Anterior cingulate cortex (tissue), 58 donors: ENCODE data around the gene LAG3.
A peak's percentile ranks its signal among the peaks of the same experiment; 100 is the strongest.

ENCODE experiments used
- DNase-seq, 58 donors: peaks; one replicate each; lab custom pipeline; 2025; lab: John Stamatoyannopoulos, UW

Gene LAG3

DNA sequence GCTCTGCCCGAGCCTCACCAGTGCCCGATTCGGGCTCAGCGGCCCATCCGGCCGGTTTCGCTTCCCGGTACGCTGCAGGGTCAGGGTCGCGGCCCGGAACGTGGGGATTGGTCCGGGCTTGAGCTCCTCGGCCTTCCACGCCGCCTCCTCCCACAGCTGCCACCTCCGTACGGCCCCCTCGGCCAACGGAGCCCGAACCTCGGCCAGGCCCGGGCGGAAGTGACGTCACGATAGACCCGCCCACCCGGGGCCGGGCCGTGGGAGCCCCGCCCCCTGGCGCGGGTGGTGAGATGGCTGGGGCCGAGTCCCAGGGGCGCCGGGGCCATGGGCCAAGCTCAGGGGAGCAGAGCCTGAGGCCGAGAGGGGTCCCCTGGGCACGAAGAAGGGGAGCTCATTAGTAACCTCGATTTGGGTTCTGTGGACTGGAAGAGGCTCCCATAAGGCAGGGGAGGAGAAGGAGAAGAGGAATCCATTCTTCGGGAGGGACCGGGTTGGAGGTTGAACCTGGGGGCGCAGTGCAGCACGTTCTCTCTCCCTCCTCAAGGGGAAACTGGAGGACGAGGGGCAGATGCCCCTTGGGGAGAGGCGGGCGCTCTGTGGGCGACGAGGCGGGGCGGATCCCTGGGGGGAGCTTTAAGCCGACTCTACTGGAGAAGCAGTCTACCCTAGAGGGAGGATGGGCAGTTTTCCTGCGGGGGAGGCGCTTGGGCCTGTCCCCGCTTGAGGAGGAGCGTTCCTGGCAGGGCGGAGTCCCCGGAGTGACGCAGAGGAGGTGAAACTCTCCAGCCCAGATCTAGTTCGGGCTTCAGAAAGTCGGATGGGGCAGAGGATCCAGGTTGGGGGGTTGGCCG lies 19.2 kb upstream of the LAG3 start, which contains the start of gene MLF2:
Gene MLF2, minus strand, starts transcription at position 221 of the 851 bp plus-strand sequence. CDS start 807 bp downstream, outside the sequence.
- DNase-seq, result peak; percentile 67 to 99 (median 95)

DNA sequence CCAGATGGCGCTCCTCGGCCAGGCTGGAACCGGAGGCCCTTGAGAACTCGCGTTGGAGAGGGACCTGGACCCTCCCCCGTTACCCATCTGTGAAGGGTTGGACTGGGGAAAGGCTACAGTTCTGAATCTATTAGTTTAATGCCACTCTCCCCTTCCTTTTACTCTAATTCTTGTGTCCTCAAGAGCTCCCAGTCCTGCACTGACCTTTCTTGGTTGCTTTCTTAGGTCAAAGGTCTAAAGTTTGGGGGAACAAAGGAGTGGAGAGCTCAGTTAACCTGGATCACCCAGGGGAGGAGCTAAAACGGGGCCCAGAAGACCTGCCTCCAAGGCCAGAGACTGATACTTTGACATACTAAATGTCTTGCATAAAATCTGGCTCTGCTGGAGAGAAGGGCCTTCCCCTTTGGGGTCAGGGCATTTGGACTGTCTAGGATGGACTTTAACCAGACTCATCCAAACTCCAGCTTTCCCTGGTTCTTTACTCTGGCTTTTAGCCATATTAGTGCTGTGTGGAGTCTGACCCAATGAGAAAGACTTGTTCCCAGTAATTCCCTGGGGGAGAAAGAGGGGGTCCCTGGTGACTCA lies 18.5 kb upstream of the LAG3 start:
- no peak for DNase-seq

DNA sequence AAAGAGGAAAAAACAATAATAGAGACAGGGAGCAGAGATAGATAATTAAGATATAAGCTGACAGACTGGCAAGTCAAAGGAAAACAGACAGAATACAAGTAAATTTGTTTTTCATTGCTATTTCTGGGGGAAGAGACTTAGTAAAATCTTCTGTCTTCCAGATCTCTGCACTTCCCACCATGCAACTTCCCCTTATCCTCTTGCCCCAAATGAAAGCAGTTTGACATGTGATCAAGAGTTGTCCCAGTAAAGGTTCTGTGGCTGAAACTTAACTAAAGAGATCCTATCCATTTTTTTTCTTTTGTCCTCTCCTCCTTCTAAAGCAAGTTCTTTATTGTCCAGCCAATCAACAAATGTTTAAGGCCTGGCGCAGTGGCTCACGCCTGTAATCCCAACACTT lies 17.9 kb upstream of the LAG3 start:
- no peak for DNase-seq

DNA sequence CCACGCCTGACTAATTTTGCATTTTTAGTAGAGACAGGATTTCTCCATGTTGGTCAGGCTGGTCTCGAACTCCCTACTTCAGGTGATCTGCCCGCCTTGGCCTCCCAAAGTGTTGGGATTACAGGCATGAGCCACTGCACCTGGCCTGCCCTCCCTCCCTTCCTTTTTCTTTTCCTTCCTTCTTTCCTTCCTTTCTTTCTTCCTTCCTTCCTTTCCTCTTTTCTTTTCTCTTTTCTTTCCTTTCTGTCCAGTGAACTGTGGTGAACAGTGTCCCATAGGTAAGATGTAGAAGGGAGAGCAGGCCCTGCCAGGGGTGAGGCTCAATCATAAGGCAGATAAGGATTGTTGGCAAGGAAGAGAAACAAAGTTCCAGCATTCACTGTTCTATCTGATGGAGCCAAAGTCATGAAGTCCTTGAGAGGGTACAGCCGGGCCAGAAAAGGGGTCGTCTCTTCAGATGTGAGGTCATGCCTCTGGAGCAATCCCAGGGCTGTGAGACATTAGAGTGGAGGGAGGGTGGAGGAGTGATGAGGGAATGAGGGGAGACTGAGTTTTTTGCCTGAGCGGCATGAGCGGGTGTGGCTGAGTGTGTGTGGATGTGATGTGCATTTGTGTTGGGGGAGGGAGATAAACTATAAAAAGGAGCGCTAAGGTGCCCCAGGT lies 15.2 kb upstream of the LAG3 start:
- no peak for DNase-seq

DNA sequence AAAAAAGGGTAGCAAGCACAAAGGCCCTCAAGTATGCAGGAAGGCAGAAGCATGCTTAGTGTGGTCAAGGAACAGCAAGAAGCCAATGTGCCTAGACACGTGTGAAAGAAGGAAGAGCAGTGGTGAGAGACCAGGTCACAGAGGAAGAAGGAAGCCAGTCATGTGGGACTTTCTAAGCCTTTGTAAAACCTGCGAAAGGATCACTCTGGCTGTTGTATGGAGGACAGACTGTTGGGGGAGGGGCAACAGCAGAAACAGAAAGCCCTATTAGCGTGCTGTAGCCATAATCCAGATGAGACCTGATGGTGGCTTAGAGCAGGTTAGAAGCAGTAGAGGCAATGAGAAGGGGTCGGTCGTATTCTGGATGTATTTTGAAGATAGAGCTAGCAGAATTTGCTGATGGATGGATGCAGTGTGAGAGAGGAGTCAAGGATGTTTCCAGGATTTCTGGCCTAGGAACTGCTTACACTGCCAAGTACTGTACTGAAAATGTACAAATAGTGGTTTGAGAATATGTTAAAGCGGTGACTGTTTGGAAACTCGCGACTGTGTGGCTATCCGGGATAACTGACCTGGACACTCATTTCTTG lies 13.7 kb upstream of the LAG3 start:
- no peak for DNase-seq

DNA sequence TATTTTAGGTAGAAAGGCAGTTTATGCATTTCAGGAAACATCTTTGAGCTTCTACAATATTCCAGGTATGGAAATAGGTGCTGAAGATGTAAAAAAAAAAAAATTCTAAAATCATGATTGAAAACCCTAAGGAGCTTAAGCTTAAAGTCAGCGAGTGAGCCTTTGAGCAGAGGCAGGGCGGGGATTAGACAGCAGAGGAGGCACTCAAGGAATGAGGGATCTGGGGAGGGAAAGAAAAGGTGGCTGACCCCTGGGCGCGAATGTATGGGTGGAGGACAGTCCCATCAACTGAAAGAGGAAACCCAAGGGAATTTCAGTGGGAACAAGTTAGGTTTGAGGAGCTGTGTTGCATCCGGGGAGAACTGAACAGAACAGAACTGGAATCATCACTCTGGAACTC lies 12.6 kb upstream of the LAG3 start:
- no peak for DNase-seq

DNA sequence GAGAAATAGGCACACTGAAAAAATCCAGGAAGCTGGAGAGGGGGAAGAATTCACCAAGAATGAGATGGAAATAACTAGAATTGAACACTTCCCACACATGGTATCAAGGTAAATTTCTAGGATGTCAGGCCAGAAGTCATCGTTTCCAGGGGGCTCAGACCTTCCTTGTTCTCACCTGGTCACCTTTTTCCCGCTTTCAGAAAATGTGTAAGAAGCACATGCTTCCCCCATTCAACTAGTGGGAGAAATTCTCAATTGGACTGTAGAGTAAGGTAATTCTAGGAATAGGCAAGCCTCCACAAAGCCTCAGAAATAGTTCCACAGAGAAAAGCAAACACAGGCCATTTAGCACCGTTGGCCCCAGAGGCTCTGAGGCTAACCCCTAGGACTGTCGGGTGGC lies 8.9 kb upstream of the LAG3 start:
- DNase-seq, result no peak

DNA sequence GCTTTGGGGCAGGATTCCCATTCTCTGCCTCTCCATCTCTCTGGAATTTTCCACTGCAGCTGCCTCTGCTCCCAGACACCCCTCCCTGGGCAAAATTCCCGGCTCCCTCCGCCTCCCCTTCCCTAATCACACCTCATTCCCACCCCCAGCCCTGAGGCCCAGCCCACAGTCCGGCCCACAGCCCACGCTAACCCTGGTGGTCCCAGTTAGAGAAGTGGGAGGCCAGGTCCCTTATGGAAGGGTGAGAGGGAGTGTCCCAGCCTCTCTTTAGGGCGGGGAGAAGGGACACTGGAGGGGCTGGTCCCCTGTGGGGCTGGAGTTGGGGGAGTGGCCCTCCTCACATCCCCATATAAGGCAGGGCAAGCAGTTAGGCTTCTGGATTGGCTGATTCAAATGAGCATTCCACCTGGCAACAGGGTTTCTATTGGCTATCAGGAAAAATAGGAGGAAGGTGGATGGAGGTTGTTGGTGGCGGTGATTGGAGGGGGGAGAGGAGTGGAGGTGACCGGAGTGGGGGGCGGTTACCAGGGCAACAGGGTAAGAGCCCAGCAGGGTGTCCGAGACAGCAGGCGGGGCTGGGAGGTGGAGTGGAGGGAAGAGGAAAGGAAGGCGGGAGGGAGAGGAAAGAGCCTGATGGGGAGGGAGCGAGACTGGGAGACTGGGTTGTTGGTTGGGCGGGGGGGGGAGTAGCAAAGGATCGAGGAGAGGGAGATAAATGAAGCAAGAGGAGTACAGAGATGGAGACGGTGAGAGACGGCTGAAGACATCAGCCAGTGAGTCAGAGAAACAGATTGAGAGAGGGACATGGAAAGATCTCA lies 8.1 kb upstream of the LAG3 start:
- DNase-seq, result peak; percentile 33 to 99 (median 90)

DNA sequence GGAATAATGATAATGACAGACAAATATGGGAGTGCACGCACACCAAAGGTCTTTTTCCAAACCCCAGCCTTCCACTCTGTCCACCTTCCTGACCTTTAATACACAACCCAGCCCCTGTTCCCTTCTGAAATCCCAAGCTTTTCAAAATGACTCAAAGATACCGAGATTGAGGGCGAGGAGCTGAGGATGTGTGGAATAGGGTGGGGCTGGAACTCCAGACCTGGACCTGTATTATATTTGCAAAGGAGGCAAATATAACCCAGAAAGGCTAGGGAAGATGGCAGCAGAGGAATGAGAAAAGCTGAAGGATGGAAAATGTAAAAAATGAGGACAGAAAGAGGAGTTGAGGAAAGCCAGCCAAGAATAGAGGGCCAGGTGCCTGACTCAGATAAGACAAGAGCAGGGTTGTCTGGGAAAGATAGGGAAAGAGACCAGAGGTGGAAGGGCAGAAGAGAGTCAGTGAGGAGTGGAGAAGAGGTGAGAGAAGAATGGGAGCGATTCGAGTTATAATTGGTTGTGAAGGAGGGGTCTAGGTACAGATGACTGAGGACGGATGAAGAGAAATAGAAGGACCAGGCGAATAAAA lies 7.2 kb upstream of the LAG3 start:
- no peak for DNase-seq

DNA sequence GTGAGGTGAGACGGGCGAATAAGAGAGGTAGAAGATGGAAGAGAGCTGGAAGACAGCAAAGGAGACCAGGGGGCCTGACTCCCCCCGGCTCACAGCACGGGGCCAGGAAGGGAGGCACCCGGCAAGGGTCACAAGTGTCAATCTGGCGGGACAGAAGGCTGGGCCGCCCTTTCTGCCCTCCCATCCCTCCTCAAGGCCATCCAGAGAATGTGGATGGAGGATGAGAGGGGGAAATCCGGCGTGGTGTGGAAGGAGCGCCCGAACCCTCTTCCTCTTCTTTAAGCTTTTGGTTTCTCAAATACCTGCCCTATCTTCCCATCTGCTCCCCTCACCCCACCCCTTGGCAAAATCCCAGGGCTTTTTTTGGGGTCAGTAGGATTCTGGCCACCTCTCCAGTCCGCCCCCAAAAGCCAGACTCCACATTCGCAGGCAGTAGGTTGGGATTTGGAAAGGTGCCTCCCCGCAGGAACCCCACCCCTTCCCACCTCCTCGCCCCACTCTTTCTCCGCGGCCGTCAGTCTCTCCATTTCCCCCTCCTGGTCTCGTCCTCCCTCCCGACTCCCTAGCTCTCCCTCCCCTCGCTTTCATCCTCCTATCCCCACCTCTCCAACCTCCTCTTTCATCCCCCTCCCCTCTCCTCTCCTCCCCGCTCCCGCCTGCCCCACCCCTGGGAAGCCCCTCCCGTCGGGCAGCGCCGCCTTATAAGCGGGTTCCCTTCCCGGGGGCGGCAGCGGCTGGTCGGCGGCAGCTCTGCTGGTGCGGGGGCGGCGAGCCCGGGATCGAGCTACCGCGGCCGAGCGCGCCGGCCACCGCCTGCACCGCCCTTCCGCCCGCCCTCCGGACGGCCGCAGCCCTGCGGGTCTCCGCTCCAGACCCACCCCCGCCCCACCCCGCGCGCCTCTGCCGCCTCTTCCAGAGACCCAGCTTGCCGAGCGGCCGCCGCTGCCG lies 6.4 kb upstream of the LAG3 start, which contains the start of gene PTMS:
Gene PTMS, plus strand, starts transcription at position 730 of the 948 bp plus-strand sequence. CDS start 343 bp downstream, outside the sequence.
- peak in 54 of 58 donors; percentile 21 to 91 (median 58) for DNase-seq

DNA sequence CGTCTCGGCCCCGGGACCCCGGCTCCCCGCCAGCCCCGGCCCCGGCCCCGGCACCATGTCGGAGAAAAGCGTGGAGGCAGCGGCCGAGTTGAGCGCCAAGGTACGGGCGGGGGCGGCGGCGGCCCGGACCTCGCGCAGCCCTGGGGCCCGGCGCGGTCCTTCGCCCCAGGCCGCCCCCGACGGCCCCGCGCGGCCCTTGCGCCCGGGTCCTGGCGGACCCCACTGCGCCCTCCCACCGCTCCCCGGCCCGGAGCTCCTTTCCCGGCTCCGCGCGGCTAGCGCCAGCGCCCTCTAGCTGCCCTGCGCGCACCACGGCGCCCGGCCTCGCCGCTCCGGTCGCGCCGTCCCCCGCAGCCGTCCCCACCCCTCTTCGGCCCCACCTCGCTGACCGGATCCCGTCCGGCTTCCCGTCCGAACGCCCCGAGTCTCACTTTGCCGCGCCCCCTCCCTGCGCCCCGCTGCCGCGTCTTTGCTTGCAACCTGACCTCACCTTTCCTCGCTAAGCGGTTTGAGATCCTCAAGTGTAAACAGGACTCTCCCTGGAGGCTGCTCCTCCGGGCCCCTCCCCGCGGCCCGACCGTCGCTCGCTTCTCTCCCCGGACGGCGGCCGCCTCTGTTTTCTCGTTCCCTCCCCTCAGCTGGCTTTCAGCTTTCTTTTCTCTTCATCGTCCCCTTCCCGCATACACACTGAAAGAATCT lies 5.5 kb upstream of the LAG3 start:
- peak in 49 of 58 donors; percentile 13 to 74 (median 50) for DNase-seq

DNA sequence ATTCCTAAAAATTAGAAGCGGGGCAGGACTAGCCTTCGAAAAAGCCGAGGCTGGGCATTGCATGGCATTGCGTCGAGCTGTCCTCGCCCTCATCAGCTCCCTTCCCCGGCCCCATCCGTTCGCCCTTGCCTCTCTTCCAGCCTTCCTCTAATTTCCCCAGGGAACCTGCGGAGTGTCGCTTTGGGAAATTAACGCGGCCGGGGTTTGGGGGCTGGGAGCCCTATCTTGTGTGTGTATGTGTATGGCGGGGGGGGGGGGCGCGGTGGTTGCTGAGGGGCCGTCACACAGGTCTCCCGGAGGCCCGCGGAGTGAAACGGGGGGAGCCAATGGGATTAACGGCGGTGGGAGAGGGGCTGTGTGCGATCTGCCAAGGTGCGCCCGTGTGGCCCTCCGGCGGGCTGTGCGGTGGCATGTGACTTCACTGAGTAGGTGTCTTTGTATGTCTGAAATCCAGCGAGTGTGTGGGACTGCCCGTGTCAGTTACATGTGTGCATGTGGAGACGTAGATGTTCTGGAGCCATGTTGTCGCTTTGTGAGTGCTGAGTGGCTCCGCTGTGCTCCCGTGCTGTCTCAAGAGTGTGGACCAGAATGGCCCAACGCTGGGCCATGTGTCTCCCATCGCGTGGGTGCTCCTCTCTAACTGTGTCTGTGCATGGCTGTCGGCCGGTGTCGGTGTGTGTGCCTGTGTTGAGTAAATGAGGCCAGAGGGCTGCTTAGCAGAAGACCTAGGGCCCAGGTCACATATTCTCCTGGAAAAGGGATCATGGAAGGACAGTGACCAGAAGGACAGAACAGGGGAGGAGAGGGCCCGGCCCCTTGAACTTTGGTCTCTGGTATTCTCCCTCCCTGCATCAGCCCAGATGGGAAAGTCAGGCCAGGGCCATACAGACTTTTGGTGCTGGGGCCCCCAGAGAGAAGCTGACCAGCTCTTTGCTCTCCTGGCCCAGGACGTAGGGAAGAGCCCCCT lies 4.7 kb upstream of the LAG3 start:
- peak in 32 of 58 donors; percentile 15 to 75 (median 40) for DNase-seq

DNA sequence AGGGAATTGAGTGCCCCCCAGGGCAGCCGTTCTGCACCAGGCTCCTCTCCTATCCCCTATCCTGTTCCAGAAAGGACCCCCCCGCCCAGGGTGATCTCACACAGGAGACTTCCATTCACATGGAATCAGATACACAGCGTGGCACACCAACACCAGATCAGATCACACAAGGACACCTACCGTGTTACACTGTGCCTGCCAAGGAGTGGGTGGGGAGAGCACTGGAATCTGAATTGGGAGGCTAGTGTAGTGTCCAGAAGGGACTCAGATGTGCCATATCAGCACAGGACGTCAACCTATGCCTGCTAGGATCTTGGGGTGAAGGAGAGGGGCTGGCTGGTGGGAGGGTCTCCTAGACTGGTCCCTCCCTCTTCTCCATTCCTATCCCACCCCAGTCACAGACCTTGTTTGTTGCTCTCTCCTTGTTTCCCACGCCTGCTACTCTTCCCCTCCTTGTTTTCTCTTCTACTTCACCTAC lies 3.8 kb upstream of the LAG3 start:
- no peak for DNase-seq

DNA sequence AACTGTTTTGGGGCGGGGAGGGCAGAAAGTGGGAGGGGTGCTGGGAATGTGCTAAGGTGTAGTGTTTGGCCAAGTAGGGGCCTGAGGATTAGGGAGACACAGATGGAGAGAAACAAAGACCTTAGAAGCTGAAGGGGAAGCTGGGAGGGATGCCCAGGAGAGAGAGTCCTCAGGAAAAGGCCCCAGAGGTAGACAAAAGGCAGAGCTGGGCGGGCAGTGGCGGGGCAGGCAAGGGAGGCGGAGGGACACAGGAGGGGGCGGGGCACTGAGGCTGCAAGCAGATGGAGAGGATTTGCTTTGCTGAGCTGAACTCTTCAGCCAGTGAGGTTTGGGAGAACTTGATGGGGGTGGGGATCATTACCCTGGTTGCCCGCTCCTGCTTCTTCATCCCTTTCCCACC lies 3.3 kb upstream of the LAG3 start:
- peak in 9 of 58 donors; percentile 5 to 29 (median 18) for DNase-seq

DNA sequence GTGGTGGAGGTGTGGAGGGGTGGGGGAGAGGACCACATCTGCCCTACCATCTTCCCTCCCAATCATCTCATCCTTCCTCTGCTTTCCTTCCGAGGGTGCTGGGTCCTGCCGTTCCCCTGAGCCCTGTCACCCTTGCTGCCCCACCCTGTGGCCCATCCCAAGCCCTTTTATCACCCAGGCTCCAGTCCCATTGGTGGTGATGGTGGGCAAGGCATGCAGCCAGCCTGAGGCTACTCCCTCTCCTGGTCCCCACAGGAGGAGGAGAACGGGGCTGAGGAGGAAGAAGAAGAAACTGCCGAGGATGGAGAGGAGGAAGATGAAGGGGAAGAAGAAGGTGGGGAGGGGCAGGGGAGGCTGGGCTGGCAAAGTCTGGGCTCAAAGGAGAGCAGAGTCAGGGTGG lies 2.7 kb upstream of the LAG3 start:
- DNase-seq, result no peak

DNA sequence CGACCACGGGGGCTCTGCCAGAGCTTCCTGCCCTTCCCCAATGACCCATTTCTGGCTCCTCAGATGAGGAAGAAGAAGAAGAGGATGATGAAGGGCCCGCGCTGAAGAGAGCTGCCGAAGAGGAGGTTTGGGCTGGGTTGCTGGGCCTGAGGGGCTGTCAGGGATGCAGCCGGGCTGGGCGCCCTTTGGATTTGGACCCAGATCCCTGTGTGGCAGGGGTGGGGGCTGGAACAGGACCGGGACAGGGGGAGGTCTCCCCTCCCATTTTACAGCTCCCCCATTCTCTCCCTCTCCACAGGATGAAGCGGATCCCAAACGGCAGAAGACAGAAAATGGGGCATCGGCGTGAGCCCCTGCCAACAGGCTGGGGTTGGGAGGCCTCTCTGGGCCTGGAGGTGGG lies 2.2 kb upstream of the LAG3 start:
- no peak for DNase-seq
